GM18858 (cell line): ENCODE results near the gene OR4M1.
"Not testable (repeated sequence)": the region's sequence is repeated elsewhere in the genome, so short reads cannot be mapped to it uniquely, and the experiment has no call there.

Experiments used
- ATAC-seq: cut with Tn5 transposase; IDR thresholded peaks from one replicate; pipeline ENCODE4 v1.9.1; 2021; ENCODE audit not compliant: unreplicated experiment

OR4M1 gene, protein sequence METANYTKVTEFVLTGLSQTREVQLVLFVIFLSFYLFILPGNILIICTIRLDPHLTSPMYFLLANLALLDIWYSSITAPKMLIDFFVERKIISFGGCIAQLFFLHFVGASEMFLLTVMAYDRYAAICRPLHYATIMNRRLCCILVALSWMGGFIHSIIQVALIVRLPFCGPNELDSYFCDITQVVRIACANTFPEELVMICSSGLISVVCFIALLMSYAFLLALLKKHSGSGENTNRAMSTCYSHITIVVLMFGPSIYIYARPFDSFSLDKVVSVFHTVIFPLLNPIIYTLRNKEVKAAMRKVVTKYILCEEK

GRCh38 chr14:19773204-19773603 lies at the start of gene OR4M1:
OR4M1 (plus strand) TSS chr14:19773504; CDS start chr14:19780323, 6,819 bp downstream.
- not testable (repeated sequence) for ATAC-seq

- no peak for ATAC-seq
These were observed 43.9 kb upstream of the OR4M1 start for GRCh38 chr14:19729359-19729758.

DNA sequence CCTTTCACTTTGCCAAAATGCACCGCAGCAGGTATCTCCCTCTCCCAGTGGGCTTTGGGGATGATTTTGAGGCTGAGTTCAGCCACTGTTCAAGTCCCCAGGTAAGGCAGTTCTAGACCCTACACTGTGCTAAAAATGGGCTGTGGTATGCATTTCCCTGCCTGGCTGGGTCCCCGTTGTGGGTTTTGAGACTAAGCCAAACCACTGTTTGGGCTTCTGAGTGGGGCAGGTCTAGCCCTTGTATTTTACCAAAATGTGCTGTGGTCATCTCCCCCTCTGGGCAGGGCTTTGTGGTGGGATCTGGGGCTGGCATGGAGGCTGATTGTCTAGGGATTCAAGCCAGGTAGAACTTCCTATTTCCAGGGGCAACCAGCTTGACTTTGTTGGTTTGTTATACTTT lies 43.5 kb upstream of the OR4M1 start:
- ATAC-seq: no peak

DNA sequence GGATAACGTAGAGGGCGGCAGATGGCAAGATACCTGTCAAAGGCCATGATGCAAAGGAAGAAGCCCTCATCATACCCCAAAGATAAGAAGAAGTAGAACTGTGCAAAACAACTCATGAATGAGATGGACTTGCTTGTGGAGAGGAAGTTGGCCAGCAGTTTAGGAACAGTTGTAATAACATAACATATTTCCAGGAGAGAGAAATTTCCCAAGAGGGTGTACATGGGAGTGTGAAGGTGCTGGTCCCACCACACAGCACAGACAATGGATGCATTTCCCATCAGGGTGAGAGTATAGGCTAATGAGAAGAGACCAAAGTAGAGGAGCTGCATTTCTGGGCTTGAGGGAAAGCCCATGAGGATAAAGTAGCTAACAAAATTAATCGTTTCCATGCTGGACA lies 39.4 kb upstream of the OR4M1 start:
- not testable (repeated sequence) for ATAC-seq

GRCh38 chr14:19743256-19743655 lies 30.0 kb upstream of the OR4M1 start, which contains the start of gene OR4Q3:
OR4Q3 (plus strand) TSS chr14:19743571.
- no peak for ATAC-seq

DNA sequence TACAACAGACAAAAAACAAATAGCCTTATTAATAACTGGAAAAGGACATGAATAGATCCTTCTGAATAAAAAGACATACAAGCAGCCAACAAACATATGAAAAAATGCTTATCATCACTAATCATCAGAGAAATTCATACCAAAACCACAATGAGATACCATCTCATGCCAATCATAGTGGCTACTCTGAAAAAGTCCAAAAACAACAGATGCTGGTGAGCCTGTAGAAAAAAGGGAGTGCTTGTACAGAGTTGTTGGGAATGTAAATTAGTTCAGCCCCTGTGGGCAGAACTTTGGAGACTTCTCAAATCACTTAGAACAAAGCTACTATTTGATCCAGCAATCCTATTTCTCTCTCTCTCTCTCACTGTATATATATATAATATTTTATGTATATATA lies 21.0 kb upstream of the OR4M1 start:
- ATAC-seq: not testable (repeated sequence)

GRCh38 chr14:19754172-19754571 lies 19.1 kb upstream of the OR4M1 start:
- no peak for ATAC-seq

GRCh38 chr14:19771491-19771890 lies 1.8 kb upstream of the OR4M1 start:
- ATAC-seq: not testable (repeated sequence)

DNA sequence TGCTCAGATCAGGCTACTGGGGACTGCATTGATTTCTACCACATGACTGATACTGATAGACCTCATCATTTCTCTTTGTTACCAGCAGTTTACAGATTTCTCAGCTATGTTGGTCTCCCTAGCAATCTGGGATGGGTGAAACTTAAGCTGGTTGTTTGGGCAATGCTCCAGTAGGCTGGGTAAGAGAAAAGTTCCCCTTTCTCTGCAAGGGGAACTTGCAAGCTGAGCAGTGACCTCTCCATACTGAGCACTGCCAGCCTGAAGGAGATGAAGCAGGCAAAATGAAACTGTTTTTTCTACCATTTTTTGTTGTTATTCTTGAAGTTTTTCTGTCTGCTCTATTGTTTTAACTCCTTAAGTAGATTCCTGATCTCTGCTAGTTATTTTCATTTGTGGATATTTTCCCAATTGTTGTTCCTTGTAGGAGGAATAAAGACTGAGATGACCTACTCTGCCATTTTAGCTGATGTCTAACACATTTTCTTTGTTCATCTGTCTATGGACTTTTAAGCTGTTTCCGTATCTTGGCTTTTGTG lies 1.3 kb upstream of the OR4M1 start:
- ATAC-seq: no peak

- not testable (repeated sequence) for ATAC-seq
These were observed 850 bp upstream of the OR4M1 start for GRCh38 chr14:19772454-19772853.

- no peak for ATAC-seq
These were observed 2.3 kb downstream of the OR4M1 start for GRCh38 chr14:19775587-19775986.

DNA sequence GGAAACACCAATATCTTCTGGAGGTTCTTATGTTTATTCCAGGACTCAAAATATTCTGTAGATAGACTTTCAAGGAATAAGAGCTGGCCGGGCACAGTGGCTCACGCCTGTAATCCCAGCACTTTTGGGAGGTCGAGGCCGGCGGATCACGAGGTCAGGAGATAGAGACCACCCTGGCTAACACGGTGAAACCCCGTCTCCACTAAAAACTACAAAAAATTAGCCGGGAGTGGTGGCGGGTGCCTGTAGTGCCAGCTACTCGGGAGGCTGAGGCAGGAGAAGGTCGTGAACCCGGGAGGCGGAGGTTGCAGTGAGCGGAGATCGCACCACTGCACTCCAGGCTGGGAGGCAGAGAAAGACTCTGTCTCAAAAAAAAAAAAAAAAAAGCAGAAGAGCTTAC lies 12.5 kb downstream of the OR4M1 start:
- not testable (repeated sequence) for ATAC-seq

GRCh38 chr14:19787318-19787717 lies 14.0 kb downstream of the OR4M1 start:
- not testable (repeated sequence) for ATAC-seq

DNA sequence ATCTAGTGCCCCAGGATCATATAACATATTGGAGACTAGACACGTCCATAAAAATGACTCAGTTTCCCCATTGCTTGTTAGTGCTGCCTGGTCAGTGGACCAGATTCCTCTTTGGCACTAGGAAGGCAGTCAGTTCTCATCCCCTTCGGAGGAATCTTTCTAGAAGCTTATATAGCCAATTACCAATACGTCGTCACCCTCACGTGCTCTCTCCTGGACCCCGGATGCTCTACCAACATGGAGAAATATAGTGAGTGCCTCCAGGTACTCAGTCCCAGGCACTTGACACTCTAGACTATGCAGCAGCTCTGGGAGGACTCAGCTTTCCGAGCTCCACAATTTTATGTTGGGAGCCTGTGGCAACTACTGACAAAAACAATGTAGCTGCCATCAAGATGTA lies 14.8 kb downstream of the OR4M1 start:
- not testable (repeated sequence) for ATAC-seq

GRCh38 chr14:19796520-19797108 lies 23.3 kb downstream of the OR4M1 start:
- ATAC-seq: not testable (repeated sequence)

- ATAC-seq: no peak
These were observed 26.6 kb downstream of the OR4M1 start for GRCh38 chr14:19799880-19800279.

DNA sequence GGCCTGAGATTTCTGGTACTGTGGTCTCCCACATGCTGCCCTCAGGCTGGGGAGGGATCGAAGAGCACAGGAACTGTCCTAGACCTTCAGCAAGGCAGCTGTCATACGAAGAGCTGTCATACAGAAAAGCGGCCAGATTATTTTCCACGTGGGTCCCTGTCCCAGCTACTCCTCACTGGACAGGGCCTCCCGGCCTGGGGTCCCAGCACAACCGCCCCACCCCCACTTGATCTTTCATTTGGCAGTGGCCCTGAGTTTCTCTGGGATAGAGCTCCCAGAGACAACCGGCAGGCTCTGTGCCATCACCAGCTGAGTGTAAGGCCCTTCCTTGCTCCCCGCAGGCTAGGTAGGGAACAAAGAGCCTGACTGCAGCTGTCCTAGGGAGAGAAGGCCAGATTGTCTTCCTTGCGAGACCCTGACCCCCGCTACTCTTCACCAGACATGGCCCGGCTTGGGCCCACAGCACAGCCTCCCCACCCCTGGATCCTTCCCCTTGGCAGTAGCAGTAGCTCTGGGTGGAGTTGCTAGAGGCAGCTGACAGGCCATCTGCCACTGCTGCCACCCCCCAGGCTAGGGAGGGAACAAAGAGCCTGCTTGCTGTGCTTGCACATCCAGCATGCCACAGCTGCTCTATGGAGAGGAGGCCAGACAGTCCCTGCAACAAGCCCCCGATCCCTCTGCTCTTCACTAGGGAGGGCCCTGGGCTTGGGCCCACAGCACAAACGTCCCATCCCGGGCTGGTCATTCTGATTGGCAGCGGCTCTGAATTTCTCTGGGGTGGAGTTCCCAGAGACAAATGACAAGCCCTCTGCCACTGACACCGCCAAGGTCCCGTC lies 27.2 kb downstream of the OR4M1 start:
- no peak for ATAC-seq

GRCh38 chr14:19801118-19801464 lies 27.8 kb downstream of the OR4M1 start:
- ATAC-seq: no peak

GRCh38 chr14:19803470-19803869 lies 30.2 kb downstream of the OR4M1 start, which contains the start of gene OR4N2:
OR4N2 (plus strand) TSS chr14:19803770; CDS start chr14:19827449, 23,679 bp downstream.
- ATAC-seq: not testable (repeated sequence)

GRCh38 chr14:19813171-19813920 lies 40.0 kb downstream of the OR4M1 start:
- ATAC-seq: not testable (repeated sequence)

DNA sequence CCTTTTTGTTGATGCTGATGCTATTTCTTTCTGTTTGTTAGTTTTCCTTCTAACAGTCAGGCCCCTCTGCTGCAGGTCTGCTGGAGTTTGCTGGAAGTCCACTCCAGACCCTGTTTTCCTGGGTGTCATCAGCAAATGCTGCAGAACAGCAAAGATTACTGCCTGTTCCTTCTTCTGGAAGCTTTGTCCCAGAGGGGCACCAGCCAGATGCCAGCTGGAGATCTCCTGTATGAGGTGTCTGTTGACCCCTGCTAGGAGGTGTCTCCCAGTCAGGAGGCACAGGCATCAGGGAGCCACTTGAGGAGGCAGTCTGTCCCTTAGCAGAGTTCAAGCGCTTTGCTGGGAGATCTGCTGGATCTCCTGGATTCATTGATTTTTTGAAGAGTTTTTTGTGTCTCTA lies 46.6 kb downstream of the OR4M1 start:
- not testable (repeated sequence) for ATAC-seq
